ENCODE data around the gene ITGB3.

ITGB3 gene

GRCh38 chr17:47254403-47254943 is 846 bp downstream of the ITGB3 start:
- Histone ChIP-seq H3K27me3 (ENCODE audit: control insufficient read depth in 3 of 3, insufficient read depth in 3 of 3, low read depth in 1 of 3, low read length in 3 of 3) (peaks cover 6 to 37% (median 18%) of the 10 kb centered on the region in 3 experiments), H2BK15ac (ENCODE audit: low read length) (no peak overlapping the region)

DNA sequence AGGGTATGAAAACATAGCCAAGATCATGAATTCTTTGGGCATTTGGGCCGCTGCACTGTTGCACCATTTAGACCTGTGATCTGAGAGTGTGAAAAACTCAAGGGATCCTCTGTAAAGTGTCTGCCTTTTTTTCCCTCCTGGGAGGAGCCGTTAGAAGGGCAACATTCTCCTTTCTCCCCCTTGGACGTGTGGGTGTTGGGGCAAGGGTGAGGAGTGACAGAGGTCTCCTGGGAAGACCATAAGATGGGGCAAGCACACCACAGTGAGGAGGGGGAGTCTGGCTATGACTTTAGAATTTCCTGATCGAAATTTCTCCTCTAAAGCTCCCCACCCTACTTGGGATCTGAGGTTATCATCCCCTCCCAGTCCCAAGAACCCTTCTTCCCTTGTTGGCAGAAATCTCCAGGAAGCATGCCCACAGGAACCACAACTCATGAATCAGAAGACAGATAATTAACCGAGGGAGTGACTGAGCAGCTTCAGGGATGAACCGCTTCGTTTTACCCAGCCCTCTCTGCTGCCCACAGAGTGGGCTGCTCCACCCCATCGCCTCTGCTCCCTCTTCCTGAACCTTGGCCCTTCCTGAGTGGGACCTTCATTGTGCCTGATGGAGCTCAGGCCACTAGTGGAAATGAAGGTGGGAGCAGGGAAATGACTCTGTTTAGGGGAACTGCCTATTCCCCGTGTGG is 4.2 kb downstream of the ITGB3 start:
- no peak overlapping the region for H2AK5ac ChIP-seq (ENCODE audit: low read depth, low read length)
- no peak overlapping the region for H2BK12ac ChIP-seq (ENCODE audit: low read length)
- no peak overlapping the region for H3K14ac ChIP-seq (ENCODE audit: low read length)
- no peak for DNase-seq (ENCODE audit: low spot score)
- H3K18ac ChIP-seq (ENCODE audit: low read length) = no peak overlapping the region
- no peak overlapping the region for H2BK120ac ChIP-seq (ENCODE audit: low read depth, low read length)
- peaks cover 0 to 7% of the 10 kb centered on the region in 2 donors for H3K9me3 ChIP-seq (replicated peaks in 1 of 2; ENCODE audit: control insufficient read depth in 2 of 2, insufficient read depth in 1 of 2, low read depth in 1 of 2, low read length in 2 of 2)
- H3K79me1 ChIP-seq (ENCODE audit: low read depth, low read length) = no peaks in the 10 kb centered on the region
- H3K27ac ChIP-seq (replicated peaks; ENCODE audit: low read length) = no peak overlapping the region
- no peak overlapping the region for H2AFZ ChIP-seq (ENCODE audit: low read length)
- peaks cover 4% of the 10 kb centered on the region in 2 donors for H3K4me1 ChIP-seq (ENCODE audit: control insufficient read depth in 2 of 2, insufficient read depth in 1 of 2, low read depth in 1 of 2, low read length in 2 of 2)
- H3K23ac ChIP-seq (ENCODE audit: low read depth, low read length, poor library complexity) = no peak overlapping the region
- no peak overlapping the region for H3K9ac ChIP-seq (ENCODE audit: low read depth, low read length, poor library complexity)
- peaks cover 5 to 31% (median 14%) of the 10 kb centered on the region in 3 experiments for H3K27me3 ChIP-seq (ENCODE audit: control insufficient read depth in 3 of 3, insufficient read depth in 3 of 3, low read depth in 1 of 3, low read length in 3 of 3)
- no peak overlapping the region for H2BK5ac ChIP-seq (ENCODE audit: low read length)
- H2BK15ac ChIP-seq (ENCODE audit: low read length) = no peak overlapping the region
- no peaks in the 10 kb centered on the region for H3K36me3 ChIP-seq (replicated peaks in 1 of 2; ENCODE audit: control insufficient read depth in 2 of 2, insufficient read depth in 2 of 2, low read length in 2 of 2)
- no peak overlapping the region for H4K91ac ChIP-seq (ENCODE audit: low read depth, low read length, poor library complexity)
- H3K4me2 ChIP-seq (ENCODE audit: insufficient read depth, low read length, poor library complexity, severe bottlenecking) = no peak overlapping the region
- no CpG with 5 or more reads among the region's 9 CpGs for WGBS, 2 donors (ENCODE audit: extremely low coverage in 2 of 2, insufficient read length in 2 of 2, insufficient replicate concordance in 1 of 2)
- no peak overlapping the region for H3K4ac ChIP-seq (ENCODE audit: low read length)
- no peak overlapping the region for H3K4me3 ChIP-seq (ENCODE audit: low read length in 2 of 2)
- no peak overlapping the region for H4K8ac ChIP-seq (ENCODE audit: low read depth, low read length)

More at GRCh38 chr17:47254403-47254943, 846 bp downstream of the ITGB3 start:
- Histone ChIP-seq H3K14ac (ENCODE audit: low read length) (no peak overlapping the region), H4K8ac (ENCODE audit: low read depth, low read length) (no peak overlapping the region), H2BK5ac (ENCODE audit: low read length) (no peak overlapping the region), H3K18ac (ENCODE audit: low read length) (no peak overlapping the region), H2BK12ac (ENCODE audit: low read length) (no peak overlapping the region), H2BK120ac (ENCODE audit: low read depth, low read length) (no peak overlapping the region), H3K9ac (ENCODE audit: low read depth, low read length, poor library complexity) (no peak overlapping the region), H3K79me1 (ENCODE audit: low read depth, low read length) (no peaks in the 10 kb centered on the region), H3K23ac (ENCODE audit: low read depth, low read length, poor library complexity) (peak overlapping the region; percentile 86), H2AK5ac (ENCODE audit: low read depth, low read length) (no peak overlapping the region), H4K91ac (ENCODE audit: low read depth, low read length, poor library complexity) (no peak overlapping the region), H2AFZ (ENCODE audit: low read length) (peak overlapping the region; percentile 100), H3K27ac (replicated peaks; ENCODE audit: low read length) (no peak overlapping the region), H3K4me2 (ENCODE audit: insufficient read depth, low read length, poor library complexity, severe bottlenecking) (peak overlapping the region; percentile 75), H3K36me3 (replicated peaks in 1 of 2; ENCODE audit: control insufficient read depth in 2 of 2, insufficient read depth in 2 of 2, low read length in 2 of 2) (no peaks in the 10 kb centered on the region), H3K4me1 (ENCODE audit: control insufficient read depth in 2 of 2, insufficient read depth in 1 of 2, low read depth in 1 of 2, low read length in 2 of 2) (peaks cover 3 to 20% of the 10 kb centered on the region in 2 donors), H3K9me3 (replicated peaks in 1 of 2; ENCODE audit: control insufficient read depth in 2 of 2, insufficient read depth in 1 of 2, low read depth in 1 of 2, low read length in 2 of 2) (peaks cover 0 to 7% of the 10 kb centered on the region in 2 donors), H3K4me3 (ENCODE audit: low read length in 2 of 2) (peak overlapping the region; percentile 65 to 84), H3K4ac (ENCODE audit: low read length) (no peak overlapping the region)
- no peak for DNase-seq (ENCODE audit: low spot score)
- no CpG with 5 or more reads among the region's 15 CpGs for whole genome bisulfite sequencing, 2 donors (ENCODE audit: extremely low coverage in 2 of 2, insufficient read length in 2 of 2, insufficient replicate concordance in 1 of 2)

- DNase-seq (ENCODE audit: low spot score) = no peak
- no CpG with 5 or more reads among the region's 7 CpGs for WGBS, 2 donors (ENCODE audit: extremely low coverage in 2 of 2, insufficient read length in 2 of 2, insufficient replicate concordance in 1 of 2)
- Histone ChIP-seq H4K8ac (ENCODE audit: low read depth, low read length) (no peak overlapping the region), H2BK12ac (ENCODE audit: low read length) (no peak overlapping the region), H3K9me3 (replicated peaks in 1 of 2; ENCODE audit: control insufficient read depth in 2 of 2, insufficient read depth in 1 of 2, low read depth in 1 of 2, low read length in 2 of 2) (peaks cover 0 to 2% of the 10 kb centered on the region in 2 donors), H3K23ac (ENCODE audit: low read depth, low read length, poor library complexity) (no peak overlapping the region), H2AK5ac (ENCODE audit: low read depth, low read length) (no peak overlapping the region), H3K4ac (ENCODE audit: low read length) (no peak overlapping the region), H2BK120ac (ENCODE audit: low read depth, low read length) (no peak overlapping the region), H4K91ac (ENCODE audit: low read depth, low read length, poor library complexity) (no peak overlapping the region), H3K4me2 (ENCODE audit: insufficient read depth, low read length, poor library complexity, severe bottlenecking) (no peak overlapping the region), H2AFZ (ENCODE audit: low read length) (no peak overlapping the region), H3K9ac (ENCODE audit: low read depth, low read length, poor library complexity) (no peak overlapping the region), H2BK5ac (ENCODE audit: low read length) (no peak overlapping the region), H3K4me1 (ENCODE audit: control insufficient read depth in 2 of 2, insufficient read depth in 1 of 2, low read depth in 1 of 2, low read length in 2 of 2) (peaks cover 5 to 9% of the 10 kb centered on the region in 2 donors), H3K36me3 (replicated peaks in 1 of 2; ENCODE audit: control insufficient read depth in 2 of 2, insufficient read depth in 2 of 2, low read length in 2 of 2) (no peaks in the 10 kb centered on the region), H3K14ac (ENCODE audit: low read length) (no peak overlapping the region), H3K27ac (replicated peaks; ENCODE audit: low read length) (no peak overlapping the region), H3K18ac (ENCODE audit: low read length) (no peak overlapping the region), H2BK15ac (ENCODE audit: low read length) (no peak overlapping the region), H3K79me1 (ENCODE audit: low read depth, low read length) (no peaks in the 10 kb centered on the region), H3K4me3 (ENCODE audit: low read length in 2 of 2) (no peak overlapping the region), H3K27me3 (ENCODE audit: control insufficient read depth in 3 of 3, insufficient read depth in 3 of 3, low read depth in 1 of 3, low read length in 3 of 3) (peaks cover 0 to 2% (median 0%) of the 10 kb centered on the region in 3 experiments)
These were observed 9.0 kb downstream of the ITGB3 start for GRCh38 chr17:47262586-47262985.

DNA sequence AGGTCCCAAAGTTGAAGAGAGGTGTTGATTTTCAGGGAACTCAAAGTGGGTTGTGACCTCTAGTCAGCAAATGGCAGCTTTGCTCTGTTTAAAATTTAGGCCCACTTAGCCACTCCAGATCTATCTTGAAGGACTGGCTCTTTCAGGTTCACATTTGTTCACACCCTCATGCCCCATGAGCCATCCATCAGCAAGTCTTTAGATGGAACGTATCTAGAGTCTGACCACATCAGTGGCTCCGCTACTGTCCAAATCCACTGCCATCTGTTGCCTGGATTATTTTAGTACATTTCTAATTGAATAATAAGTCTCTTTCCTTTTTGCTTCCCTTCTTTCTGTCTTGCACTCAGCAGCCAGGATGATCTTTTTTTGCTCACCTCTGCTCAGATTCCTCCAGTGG is 10.5 kb downstream of the ITGB3 start:
- Histone ChIP-seq H3K9me3 (replicated peaks in 1 of 2; ENCODE audit: control insufficient read depth in 2 of 2, insufficient read depth in 1 of 2, low read depth in 1 of 2, low read length in 2 of 2) (peaks cover 0 to 9% of the 10 kb centered on the region in 2 donors), H2AK5ac (ENCODE audit: low read depth, low read length) (no peak overlapping the region), H3K4me2 (ENCODE audit: insufficient read depth, low read length, poor library complexity, severe bottlenecking) (no peak overlapping the region), H3K18ac (ENCODE audit: low read length) (no peak overlapping the region), H2BK12ac (ENCODE audit: low read length) (no peak overlapping the region), H2BK15ac (ENCODE audit: low read length) (no peak overlapping the region), H2AFZ (ENCODE audit: low read length) (no peak overlapping the region), H2BK120ac (ENCODE audit: low read depth, low read length) (no peak overlapping the region), H3K14ac (ENCODE audit: low read length) (no peak overlapping the region), H3K23ac (ENCODE audit: low read depth, low read length, poor library complexity) (no peak overlapping the region), H3K27me3 (ENCODE audit: control insufficient read depth in 3 of 3, insufficient read depth in 3 of 3, low read depth in 1 of 3, low read length in 3 of 3) (no peaks in the 10 kb centered on the region), H3K79me1 (ENCODE audit: low read depth, low read length) (no peaks in the 10 kb centered on the region), H3K9ac (ENCODE audit: low read depth, low read length, poor library complexity) (no peak overlapping the region), H3K4ac (ENCODE audit: low read length) (no peak overlapping the region), H2BK5ac (ENCODE audit: low read length) (no peak overlapping the region), H3K36me3 (replicated peaks in 1 of 2; ENCODE audit: control insufficient read depth in 2 of 2, insufficient read depth in 2 of 2, low read length in 2 of 2) (no peaks in the 10 kb centered on the region), H4K8ac (ENCODE audit: low read depth, low read length) (no peak overlapping the region), H3K4me1 (ENCODE audit: control insufficient read depth in 2 of 2, insufficient read depth in 1 of 2, low read depth in 1 of 2, low read length in 2 of 2) (peaks cover 5 to 9% of the 10 kb centered on the region in 2 donors), H4K91ac (ENCODE audit: low read depth, low read length, poor library complexity) (no peak overlapping the region), H3K27ac (replicated peaks; ENCODE audit: low read length) (no peak overlapping the region), H3K4me3 (ENCODE audit: low read length in 2 of 2) (no peak overlapping the region)
- no peak for DNase-seq (ENCODE audit: low spot score)
- no CpG with 5 or more reads among the region's 2 CpGs for WGBS, 2 donors (ENCODE audit: extremely low coverage in 2 of 2, insufficient read length in 2 of 2, insufficient replicate concordance in 1 of 2)
